HepG2 (cell line): ENCODE measurements around the gene NDUFC1. TPM values are rescaled to one million over a fixed set of nuclear protein-coding genes. Genes with fewer than 3 reads are reported as not detected.

Source experiments
- ATAC-seq: fragments of 200-7000 bp; cut with Tn5 transposase; 3 replicates; pipeline ENCODE4 v1.9.1; 2020; ENCODE audit warnings: mild to moderate bottlenecking, moderate library complexity
- BruUV-seq: library from RNA; stranded (reverse); fragments of 400-500 nt; replicated peaks from 2 replicates; lab custom pipeline; 2021; lab: Mats Ljungman, UMichigan
- CTCF ChIA-PET: fragments of 300-600 bp; formaldehyde crosslinking; extraction: SDS; loops from one replicate; lab custom pipeline; 2021; ENCODE audit warnings: low total read pairs, inconsistent platforms, low intra/inter-chr PET ratio; lab: Yijun Ruan, JAX
- POLR2A ChIA-PET: fragments of 350-600 bp; sonication (Branson Sonifier 250); formaldehyde crosslinking; loops from one replicate; lab custom pipeline; 2020; ENCODE audit warnings: antibody characterized with exemption, inconsistent platforms; lab: Yijun Ruan, JAX
- DNase-seq: peaks from one replicate; pipeline ENCODE4 v3.0.0-alpha.2; 2015; ENCODE audit warnings: low spot score
- FAIRE-seq: peaks from 3 replicates; lab custom pipeline; 2011; peaks lifted over from hg19 to GRCh38; lab: Jason Lieb, UNC
- H2AFZ ChIP-seq: one replicate; pipeline ENCODE4 v1.6.1; 2011; ENCODE audit warnings: low read length, inconsistent platforms
- H3K27ac ChIP-seq: fragments of 300-600 bp; 3 replicates; pipeline ENCODE4 v1.8.0; 2011; ENCODE audit warnings: mixed run types, mild to moderate bottlenecking, mixed read lengths, low read length, inconsistent platforms; ENCODE audit not compliant: insufficient read depth; ENCODE audit errors: extremely low read length
- H3K27me3 ChIP-seq, 2 experiments: fragments of 200-600 bp in 1 of 2; 2 replicates in 1 of 2; 3 replicates in 1 of 2; pipeline versions ENCODE4 v1.6.0 to v1.8.0; 2011; ENCODE audit warnings: low read length in 2 of 2, mild to moderate bottlenecking in 2 of 2, moderate library complexity in 2 of 2, inconsistent platforms in 1 of 2; ENCODE audit not compliant: insufficient read depth in 2 of 2, control insufficient read depth in 1 of 2
- H3K36me3 ChIP-seq, 2 experiments: fragments of 200-600 bp in 1 of 2; replicated peaks in 1 of 2; 2 replicates in 1 of 2; 3 replicates in 1 of 2; pipeline versions ENCODE4 v1.5.1 to v1.8.0; 2011; ENCODE audit warnings: low read length in 2 of 2, inconsistent platforms in 1 of 2; ENCODE audit not compliant: insufficient read depth in 2 of 2, control insufficient read depth in 1 of 2
- H3K4me1 ChIP-seq: 2 replicates; pipeline ENCODE4 v1.5.1; 2012; ENCODE audit warnings: low read length, inconsistent platforms; ENCODE audit not compliant: insufficient read depth
- H3K4me2 ChIP-seq: 2 replicates; pipeline ENCODE4 v1.6.0; 2011; ENCODE audit warnings: low read depth, low read length, inconsistent platforms
- H3K4me3 ChIP-seq, 3 experiments: fragments of 200-600 bp in 1 of 3; sonication (generic), shearing (Covaris generic) in 1 of 3; replicated peaks in 1 of 3; 2 replicates each; pipeline ENCODE4 v1.5.1; 2011 to 2016; ENCODE audit warnings: low read length in 3 of 3, inconsistent platforms in 2 of 3, low read depth in 2 of 3, mild to moderate bottlenecking in 2 of 3, control low read depth in 1 of 3, mixed read lengths in 1 of 3; ENCODE audit not compliant: insufficient read depth in 1 of 3
- H3K79me2 ChIP-seq: one replicate; pipeline ENCODE4 v1.6.1; 2011; ENCODE audit warnings: low read length, inconsistent platforms; ENCODE audit not compliant: insufficient read depth
- H3K9ac ChIP-seq: 2 replicates; pipeline ENCODE4 v1.6.0; 2011; ENCODE audit warnings: mild to moderate bottlenecking, low read depth, low read length, inconsistent platforms; ENCODE audit not compliant: insufficient read depth
- H3K9me3 ChIP-seq: 2 replicates; pipeline ENCODE4 v1.5.1; 2012; ENCODE audit warnings: mild to moderate bottlenecking, low read length
- H4K20me1 ChIP-seq: 2 replicates; pipeline ENCODE4 v1.6.0; 2011; ENCODE audit warnings: inconsistent platforms, mild to moderate bottlenecking, low read length, moderate library complexity; ENCODE audit not compliant: insufficient read depth
- EHMT2 ChIP-seq: fragments of 200-600 bp; sonication (generic); IDR thresholded peaks from 2 replicates; pipeline ENCODE4 v1.7.0; 2017; ENCODE audit warnings: antibody characterized with exemption, low read depth, low read length, borderline replicate concordance
- ELF1 ChIP-seq: sonication (generic); formaldehyde crosslinking; IDR thresholded peaks from 2 replicates; pipeline ENCODE4 v1.4.0; 2020; ENCODE audit warnings: missing genetic modification reagents
- EZH2 ChIP-seq: conservative IDR thresholded peaks from 2 replicates; pipeline ENCODE4 v1.6.1; 2012; ENCODE audit warnings: mild to moderate bottlenecking, low read depth, low read length, moderate library complexity
- GTF2F1 ChIP-seq: fragments of 150-350 bp; IDR thresholded peaks from 2 replicates; pipeline ENCODE4 v1.6.1; 2014; ENCODE audit warnings: low read length
- HOXA7 ChIP-seq: sonication (generic); formaldehyde crosslinking; IDR thresholded peaks from 2 replicates; pipeline ENCODE4 v1.8.1; 2022; ENCODE audit warnings: mild to moderate bottlenecking, missing genetic modification reagents, moderate library complexity
- MTA3 ChIP-seq: sonication (generic); formaldehyde crosslinking; IDR thresholded peaks from 2 replicates; pipeline ENCODE4 v1.4.0; 2020; ENCODE audit warnings: missing genetic modification reagents
- NKX3-1 ChIP-seq: sonication (generic); formaldehyde crosslinking; IDR thresholded peaks from 2 replicates; pipeline ENCODE4 v1.5.0; 2020; ENCODE audit warnings: missing genetic modification reagents
- RAD21 ChIP-seq: fragments of 450-650 bp; formaldehyde crosslinking; IDR thresholded peaks from 2 replicates; pipeline ENCODE4 v1.5.0; 2020; ENCODE audit warnings: mild to moderate bottlenecking
- RFX3 ChIP-seq: IDR thresholded peaks from 2 replicates; pipeline ENCODE4 v1.6.1; 2016; ENCODE audit warnings: missing biosample characterization, missing genetic modification reagents
- SOX5 ChIP-seq: IDR thresholded peaks from 2 replicates; pipeline ENCODE4 v1.6.1; 2016; ENCODE audit warnings: borderline replicate concordance
- YEATS4 ChIP-seq: sonication (generic); formaldehyde crosslinking; IDR thresholded peaks from 2 replicates; pipeline ENCODE4 v1.4.0; 2020; ENCODE audit warnings: missing genetic modification reagents, borderline replicate concordance
- ZNF20 ChIP-seq: sonication (generic); formaldehyde crosslinking; IDR thresholded peaks from 2 replicates; pipeline ENCODE4 v1.4.0; 2020; ENCODE audit warnings: mild to moderate bottlenecking, moderate library complexity, missing genetic modification reagents
- ZNF235 ChIP-seq: sonication (generic); formaldehyde crosslinking; IDR thresholded peaks from 2 replicates; pipeline ENCODE4 v1.8.1; 2023; ENCODE audit warnings: mild to moderate bottlenecking, missing genetic modification reagents, borderline replicate concordance
- ZNF660 ChIP-seq: sonication (generic); formaldehyde crosslinking; IDR thresholded peaks from 2 replicates; pipeline ENCODE4 v1.5.1; 2020; ENCODE audit warnings: mild to moderate bottlenecking, low read depth, missing genetic modification reagents, borderline replicate concordance
- ZSCAN12 ChIP-seq: sonication (generic); formaldehyde crosslinking; IDR thresholded peaks from 2 replicates; pipeline ENCODE4 v1.9.0; 2021; ENCODE audit warnings: mild to moderate bottlenecking, missing genetic modification reagents
- WGBS: methylation state at CpG from one replicate; pipeline ENCODE4 v1.1.6; 2017; ENCODE audit warnings: low lambda C conversion rate; 5-methylcytosine and 5-hydroxymethylcytosine counted together
- in situ Hi-C: cut with HindIII; loops from 2 replicates; pipeline ENCODE4 v1.10.0; 2017; ENCODE audit warnings: low pct_unique_long_range_greater_than_20kb; ENCODE audit not compliant: extremely low pct_ligation_motif_present
- intact Hi-C: fragments of 100-400 bp; cut with micrococcal nuclease; formaldehyde crosslinking; loops from one replicate; pipeline ENCODE4 v1.10.0; 2022; ENCODE audit not compliant: unreplicated experiment
- polyA plus RNA-seq, 8 experiments: library from polyadenylated mRNA; depleted of rRNA in 3 of 8; stranded (reverse) in 7 of 8; unstranded in 1 of 8; fragments of >200 nt; fragmentation: Illumina TruSeq in 4 of 8; extraction: Trizol in 4 of 8; gene quantifications; 2 replicates each; pipeline versions ENCODE4 v1.2.1 to v1.2.3, GENCODE V29; 2011 to 2016; ENCODE audit warnings: low read depth in 4 of 8, missing spikeins in 1 of 8, mixed read lengths in 1 of 8; ENCODE audit not compliant: insufficient read depth in 1 of 8
- total RNA-seq, 5 experiments: library from RNA; depleted of rRNA; stranded (reverse); fragments of >200 nt; fragmentation: Illumina TruSeq; extraction: Trizol; gene quantifications; 2 replicates each; pipeline ENCODE4 v1.2.3, GENCODE V29; 2016; ENCODE audit warnings: low read depth in 1 of 5
- TF ChIP-seq, protein P1 (sequence below): sonication (generic); formaldehyde crosslinking; IDR thresholded peaks from 2 replicates; pipeline ENCODE4 v1.4.0; 2020; ENCODE audit warnings: missing genetic modification reagents
- TF ChIP-seq, protein P2 (sequence below): sonication (generic); formaldehyde crosslinking; IDR thresholded peaks from 2 replicates; pipeline ENCODE4 v1.4.0; 2020; ENCODE audit warnings: mild to moderate bottlenecking, missing genetic modification reagents
- TF ChIP-seq, protein P3 (sequence below): sonication (generic); formaldehyde crosslinking; IDR thresholded peaks from 2 replicates; pipeline ENCODE4 v1.8.0; 2022; ENCODE audit warnings: missing genetic modification reagents, mild to moderate bottlenecking, inconsistent platforms, borderline replicate concordance
- TF ChIP-seq, protein P4 (sequence below): IDR thresholded peaks from 2 replicates; pipeline ENCODE4 v1.6.1; 2012; ENCODE audit warnings: low read length, improper control_type of control experiment

Gene NDUFC1
- total and polyA plus RNA-seq, 2 of the 13 experiments (the other 11 are each of a cell fraction or from before 2014, with no cell fraction given): 43.4 to 96.4 TPM

DNA sequence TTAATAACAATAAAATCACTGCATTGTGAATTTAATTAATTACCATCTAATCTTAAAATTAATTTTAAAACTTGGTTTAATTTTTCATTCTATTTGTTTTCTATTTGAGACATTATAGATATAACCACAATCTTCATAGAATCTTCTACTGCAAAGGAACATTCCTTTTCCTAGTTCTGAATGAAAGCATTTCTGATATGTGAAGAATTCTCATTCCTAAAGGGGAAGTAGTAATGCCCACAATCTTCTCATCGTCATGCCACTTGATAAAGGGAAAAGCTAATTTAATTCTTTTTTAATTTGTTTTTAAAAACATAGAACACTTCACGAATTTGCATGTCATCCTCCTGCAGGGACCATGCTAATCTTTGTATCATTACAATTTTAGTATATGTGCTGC lies 45.9 kb downstream of the NDUFC1 start:
- Histone ChIP-seq H3K4me2 (no peak overlapping the region), H3K79me2 (no peaks in the 10 kb centered on the region), H3K36me3 (no peaks in the 10 kb centered on the region), H3K27me3 (no peaks in the 10 kb centered on the region)
- DNase-seq: no peak
- WGBS: 1% methylated on average over 2 of the region's 2 CpGs
- POLR2A ChIA-PET: no interaction called here
- FAIRE-seq: no peak
- no peak for ATAC-seq
- CTCF ChIA-PET: no interaction called here
- TF ChIP-seq ZNF20 (CRISPR knock-in tag): no peak
- TF ChIP-seq, protein P1, sequence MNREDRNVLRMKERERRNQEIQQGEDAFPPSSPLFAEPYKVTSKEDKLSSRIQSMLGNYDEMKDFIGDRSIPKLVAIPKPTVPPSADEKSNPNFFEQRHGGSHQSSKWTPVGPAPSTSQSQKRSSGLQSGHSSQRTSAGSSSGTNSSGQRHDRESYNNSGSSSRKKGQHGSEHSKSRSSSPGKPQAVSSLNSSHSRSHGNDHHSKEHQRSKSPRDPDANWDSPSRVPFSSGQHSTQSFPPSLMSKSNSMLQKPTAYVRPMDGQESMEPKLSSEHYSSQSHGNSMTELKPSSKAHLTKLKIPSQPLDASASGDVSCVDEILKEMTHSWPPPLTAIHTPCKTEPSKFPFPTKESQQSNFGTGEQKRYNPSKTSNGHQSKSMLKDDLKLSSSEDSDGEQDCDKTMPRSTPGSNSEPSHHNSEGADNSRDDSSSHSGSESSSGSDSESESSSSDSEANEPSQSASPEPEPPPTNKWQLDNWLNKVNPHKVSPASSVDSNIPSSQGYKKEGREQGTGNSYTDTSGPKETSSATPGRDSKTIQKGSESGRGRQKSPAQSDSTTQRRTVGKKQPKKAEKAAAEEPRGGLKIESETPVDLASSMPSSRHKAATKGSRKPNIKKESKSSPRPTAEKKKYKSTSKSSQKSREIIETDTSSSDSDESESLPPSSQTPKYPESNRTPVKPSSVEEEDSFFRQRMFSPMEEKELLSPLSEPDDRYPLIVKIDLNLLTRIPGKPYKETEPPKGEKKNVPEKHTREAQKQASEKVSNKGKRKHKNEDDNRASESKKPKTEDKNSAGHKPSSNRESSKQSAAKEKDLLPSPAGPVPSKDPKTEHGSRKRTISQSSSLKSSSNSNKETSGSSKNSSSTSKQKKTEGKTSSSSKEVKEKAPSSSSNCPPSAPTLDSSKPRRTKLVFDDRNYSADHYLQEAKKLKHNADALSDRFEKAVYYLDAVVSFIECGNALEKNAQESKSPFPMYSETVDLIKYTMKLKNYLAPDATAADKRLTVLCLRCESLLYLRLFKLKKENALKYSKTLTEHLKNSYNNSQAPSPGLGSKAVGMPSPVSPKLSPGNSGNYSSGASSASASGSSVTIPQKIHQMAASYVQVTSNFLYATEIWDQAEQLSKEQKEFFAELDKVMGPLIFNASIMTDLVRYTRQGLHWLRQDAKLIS (CRISPR knock-in tag): no peak
- TF ChIP-seq RFX3 (CRISPR knock-in tag): no peak
- TF ChIP-seq SOX5: no peak
- no peak for TF ChIP-seq RAD21 (CRISPR knock-in tag)
- TF ChIP-seq YEATS4 (CRISPR knock-in tag): no peak
- no peak for TF ChIP-seq EHMT2
- no peak for TF ChIP-seq GTF2F1
- TF ChIP-seq ELF1 (CRISPR knock-in tag): no peak
- TF ChIP-seq, protein P2, sequence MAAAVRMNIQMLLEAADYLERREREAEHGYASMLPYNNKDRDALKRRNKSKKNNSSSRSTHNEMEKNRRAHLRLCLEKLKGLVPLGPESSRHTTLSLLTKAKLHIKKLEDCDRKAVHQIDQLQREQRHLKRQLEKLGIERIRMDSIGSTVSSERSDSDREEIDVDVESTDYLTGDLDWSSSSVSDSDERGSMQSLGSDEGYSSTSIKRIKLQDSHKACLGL: no peak
- no peak for TF ChIP-seq ZNF235
- TF ChIP-seq, protein P3, sequence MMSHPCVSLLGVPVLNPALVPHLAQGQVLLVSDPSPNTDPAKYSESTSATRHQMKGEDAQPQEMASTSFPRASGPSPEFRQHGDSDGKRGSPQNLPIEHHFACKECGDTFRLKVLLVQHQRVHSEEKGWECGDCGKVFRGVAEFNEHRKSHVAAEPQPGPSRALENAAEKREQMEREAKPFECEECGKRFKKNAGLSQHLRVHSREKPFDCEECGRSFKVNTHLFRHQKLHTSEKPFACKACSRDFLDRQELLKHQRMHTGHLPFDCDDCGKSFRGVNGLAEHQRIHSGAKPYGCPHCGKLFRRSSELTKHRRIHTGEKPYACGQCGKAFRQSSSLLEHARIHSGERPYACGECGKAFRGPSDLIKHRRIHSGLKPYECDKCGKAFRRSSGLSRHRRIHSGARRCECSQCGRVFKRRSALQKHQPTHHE: no peak
- no peak for TF ChIP-seq MTA3 (CRISPR knock-in tag)
- no peak for TF ChIP-seq ZNF660 (CRISPR knock-in tag)
- TF ChIP-seq HOXA7 (CRISPR knock-in tag): no peak
- TF ChIP-seq, protein P4, sequence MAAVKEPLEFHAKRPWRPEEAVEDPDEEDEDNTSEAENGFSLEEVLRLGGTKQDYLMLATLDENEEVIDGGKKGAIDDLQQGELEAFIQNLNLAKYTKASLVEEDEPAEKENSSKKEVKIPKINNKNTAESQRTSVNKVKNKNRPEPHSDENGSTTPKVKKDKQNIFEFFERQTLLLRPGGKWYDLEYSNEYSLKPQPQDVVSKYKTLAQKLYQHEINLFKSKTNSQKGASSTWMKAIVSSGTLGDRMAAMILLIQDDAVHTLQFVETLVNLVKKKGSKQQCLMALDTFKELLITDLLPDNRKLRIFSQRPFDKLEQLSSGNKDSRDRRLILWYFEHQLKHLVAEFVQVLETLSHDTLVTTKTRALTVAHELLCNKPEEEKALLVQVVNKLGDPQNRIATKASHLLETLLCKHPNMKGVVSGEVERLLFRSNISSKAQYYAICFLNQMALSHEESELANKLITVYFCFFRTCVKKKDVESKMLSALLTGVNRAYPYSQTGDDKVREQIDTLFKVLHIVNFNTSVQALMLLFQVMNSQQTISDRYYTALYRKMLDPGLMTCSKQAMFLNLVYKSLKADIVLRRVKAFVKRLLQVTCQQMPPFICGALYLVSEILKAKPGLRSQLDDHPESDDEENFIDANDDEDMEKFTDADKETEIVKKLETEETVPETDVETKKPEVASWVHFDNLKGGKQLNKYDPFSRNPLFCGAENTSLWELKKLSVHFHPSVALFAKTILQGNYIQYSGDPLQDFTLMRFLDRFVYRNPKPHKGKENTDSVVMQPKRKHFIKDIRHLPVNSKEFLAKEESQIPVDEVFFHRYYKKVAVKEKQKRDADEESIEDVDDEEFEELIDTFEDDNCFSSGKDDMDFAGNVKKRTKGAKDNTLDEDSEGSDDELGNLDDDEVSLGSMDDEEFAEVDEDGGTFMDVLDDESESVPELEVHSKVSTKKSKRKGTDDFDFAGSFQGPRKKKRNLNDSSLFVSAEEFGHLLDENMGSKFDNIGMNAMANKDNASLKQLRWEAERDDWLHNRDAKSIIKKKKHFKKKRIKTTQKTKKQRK: no peak
- TF ChIP-seq EZH2: no peak
- TF ChIP-seq ZSCAN12 (CRISPR knock-in tag): no peak
- no peak for TF ChIP-seq NKX3-1
- TF ChIP-seq, all 625 proteins: peak for 0
- Histone ChIP-seq H3K27ac (no peak overlapping the region), H2AFZ (no peak overlapping the region), H3K9ac (no peak overlapping the region), H4K20me1 (no peaks in the 10 kb centered on the region), H3K4me1 (peaks cover 16% of the 10 kb centered on the region; the same call in 1 of the 2 replicates), H3K9me3 (no peaks in the 10 kb centered on the region), H3K4me3 (no peak overlapping the region)
- BruUV-seq: no TSS peak
- intact Hi-C loops: no loop called here
- in situ Hi-C loops: no loop called here
